HG02610 (cell line): ENCODE measurements around the gene CPHXL2.
A peak's percentile ranks its signal among the peaks of the same experiment; 100 is the strongest.

ENCODE experiments used
- ATAC-seq: cut with Tn5 transposase; IDR thresholded peaks from one replicate; pipeline ENCODE4 v1.9.1; 2021; ENCODE audit warnings: mild to moderate bottlenecking, moderate library complexity; ENCODE audit not compliant: unreplicated experiment

CPHXL2 gene

DNA sequence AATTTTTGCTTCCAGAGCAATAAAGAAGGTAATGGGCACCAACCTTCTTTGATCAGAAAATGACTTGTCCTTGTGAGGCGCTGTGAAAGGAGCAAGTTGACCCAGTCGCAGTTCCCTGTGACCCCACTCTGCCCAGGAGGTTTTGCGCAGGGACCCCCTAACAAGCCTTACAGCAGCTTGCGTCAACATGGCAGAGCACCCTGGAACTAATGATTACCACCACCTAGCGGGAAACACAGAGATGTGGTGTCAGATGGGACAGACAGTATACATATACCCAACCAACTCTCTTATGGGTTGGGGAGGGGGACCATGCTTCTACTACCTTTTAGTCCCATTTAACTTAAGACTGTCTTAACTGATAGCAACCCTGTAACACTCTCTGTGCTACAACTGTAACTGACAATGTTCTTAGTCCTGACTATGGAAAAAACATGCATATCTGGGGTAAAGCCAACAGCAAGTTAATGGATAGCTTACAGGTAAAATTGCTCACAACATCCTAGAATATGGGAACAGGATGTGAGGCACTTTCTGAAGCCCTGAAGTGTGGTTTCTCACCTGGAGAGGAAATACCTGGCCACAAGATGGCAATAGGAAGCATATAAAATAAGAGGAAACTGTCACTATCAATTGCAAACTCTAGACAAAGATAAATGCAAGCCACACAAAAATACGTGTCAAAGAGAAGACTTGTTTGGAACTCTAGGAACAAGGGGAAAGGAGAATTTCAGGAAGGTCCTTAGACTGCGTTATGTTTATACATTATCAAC is 32.4 kb downstream of the CPHXL2 start:
- ATAC-seq = no peak

DNA sequence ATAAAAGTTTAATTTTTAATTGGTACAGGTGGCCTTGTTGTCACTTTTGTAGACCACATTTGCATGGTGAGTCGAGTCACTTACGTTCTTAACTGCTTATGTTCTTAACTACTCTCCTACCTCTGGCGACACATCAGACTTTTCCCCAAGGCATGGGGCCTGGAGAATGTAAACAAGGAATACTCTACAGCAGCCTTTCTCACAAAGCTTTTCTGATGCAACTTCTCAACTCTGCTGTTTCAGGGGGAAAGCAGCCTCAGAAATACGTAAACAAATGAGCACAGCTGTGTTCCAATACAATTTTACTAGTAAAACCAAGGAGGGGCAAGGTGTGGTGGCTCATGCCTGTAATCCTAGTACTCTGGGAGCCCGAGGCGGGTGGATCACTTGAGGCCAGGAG is 36.2 kb downstream of the CPHXL2 start:
- no peak for ATAC-seq

DNA sequence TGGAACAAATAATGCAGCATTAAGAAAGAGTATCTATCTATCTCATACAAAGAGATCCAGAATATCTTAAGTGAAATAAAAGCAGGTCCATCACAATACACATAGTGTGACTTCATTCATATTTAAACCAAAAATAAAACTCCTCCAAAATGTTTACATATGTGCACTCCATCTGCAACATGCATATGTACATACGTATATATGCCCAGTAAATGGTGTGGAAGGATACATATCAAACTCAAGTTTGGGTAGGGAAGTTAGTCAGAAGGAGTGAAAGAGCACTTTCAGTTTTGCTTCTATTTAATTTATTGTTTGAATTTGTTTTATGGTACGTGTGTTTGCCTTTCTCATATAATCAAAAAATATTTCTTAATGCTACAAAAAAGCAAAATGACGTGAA is 41.8 kb downstream of the CPHXL2 start:
- ATAC-seq = no peak

DNA sequence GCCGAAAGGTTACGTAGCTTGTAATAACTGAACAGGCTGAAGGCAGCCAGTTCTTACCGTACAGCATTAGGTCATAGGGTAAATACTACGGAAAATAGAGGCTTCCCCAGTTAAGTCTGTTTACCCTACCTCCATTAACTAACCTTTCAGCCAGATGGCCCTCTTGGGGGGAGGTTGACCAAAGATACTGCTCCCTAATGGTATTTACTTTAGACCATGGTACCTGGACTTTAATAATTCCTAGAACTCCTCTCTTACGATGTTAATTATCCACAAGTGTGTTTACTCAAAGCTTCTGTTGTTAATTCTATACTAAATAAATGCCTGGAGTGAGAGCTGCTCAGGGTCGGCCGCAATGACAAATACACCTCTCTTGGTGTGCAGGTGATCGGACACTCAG is 44.0 kb downstream of the CPHXL2 start:
- ATAC-seq = no peak

DNA sequence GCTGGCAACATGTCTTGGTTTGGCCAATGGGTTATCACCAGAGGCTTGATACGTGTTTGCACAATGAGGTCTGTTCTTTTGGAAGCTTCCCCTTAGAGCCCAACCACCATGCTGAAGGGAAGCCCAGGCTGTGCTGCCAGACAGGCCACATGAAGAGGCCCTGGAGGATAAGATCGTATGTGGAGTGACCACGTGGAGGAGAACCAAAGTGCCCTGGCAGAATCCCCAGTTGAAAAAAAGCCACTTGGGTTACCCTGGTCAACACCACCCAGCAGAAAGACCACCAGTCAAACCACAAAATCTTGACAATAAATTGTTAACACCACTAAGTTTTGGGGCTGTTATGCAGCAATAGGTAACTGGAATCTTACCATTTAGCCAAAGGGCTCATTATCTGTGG is 46.8 kb downstream of the CPHXL2 start:
- no peak for ATAC-seq

DNA sequence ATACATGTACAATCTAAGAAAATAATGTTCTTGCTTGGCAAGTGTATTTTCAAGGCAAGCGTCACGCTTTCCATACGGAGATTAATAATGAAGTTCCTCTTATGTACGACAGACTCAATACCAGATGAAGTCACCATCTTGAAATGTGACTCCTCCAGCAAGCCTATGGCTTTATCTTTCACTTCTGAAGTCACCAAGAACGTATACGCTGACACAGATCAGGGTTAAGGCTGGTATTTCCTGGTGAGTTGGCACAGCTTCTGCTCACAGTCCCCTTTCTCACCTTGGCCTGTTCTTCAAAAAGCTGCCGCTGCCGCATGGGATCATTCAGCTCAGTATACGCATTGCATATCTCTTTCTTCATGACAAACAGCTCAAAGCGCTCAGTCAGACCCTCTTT is 47.7 kb downstream of the CPHXL2 start:
- no peak for ATAC-seq

DNA sequence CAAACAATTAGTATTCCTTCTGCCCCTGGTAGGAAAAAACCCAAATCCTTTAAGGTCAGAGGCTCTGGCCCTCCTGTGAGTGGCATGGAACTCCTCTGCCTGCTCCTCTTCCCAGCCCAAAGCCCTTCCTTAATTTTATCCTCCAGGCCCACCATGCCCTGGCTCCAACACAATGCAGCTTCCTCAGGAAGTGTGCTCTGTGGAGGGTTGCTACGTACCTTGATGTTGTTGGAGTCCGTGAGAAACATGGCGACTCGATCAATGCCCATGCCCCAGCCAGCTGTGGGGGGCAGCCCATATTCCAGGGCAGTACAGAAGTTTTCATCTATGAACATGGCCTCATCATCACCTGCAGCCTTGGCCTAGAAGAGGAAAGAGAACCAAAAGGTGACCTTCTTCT is 48.5 kb downstream of the CPHXL2 start:
- no peak for ATAC-seq

DNA sequence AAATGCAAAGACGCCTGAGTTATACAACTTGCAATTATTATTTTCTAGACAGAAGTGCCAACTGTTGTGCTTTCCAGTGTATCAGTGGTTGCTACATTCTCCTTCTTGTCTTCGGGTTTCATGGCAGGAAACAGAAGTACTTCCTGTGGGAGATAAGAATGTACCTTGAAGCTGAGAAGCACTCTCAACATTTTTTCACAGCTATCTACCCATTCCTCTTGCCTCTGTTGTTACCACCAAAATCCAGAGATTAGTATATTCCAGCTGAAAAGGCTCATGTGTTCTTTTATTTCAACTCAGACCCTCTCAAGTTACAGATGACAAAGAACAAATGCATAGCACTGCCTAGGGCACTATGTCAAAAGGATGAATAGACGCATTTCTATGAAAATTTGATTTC is 49.0 kb downstream of the CPHXL2 start:
- no peak for ATAC-seq

DNA sequence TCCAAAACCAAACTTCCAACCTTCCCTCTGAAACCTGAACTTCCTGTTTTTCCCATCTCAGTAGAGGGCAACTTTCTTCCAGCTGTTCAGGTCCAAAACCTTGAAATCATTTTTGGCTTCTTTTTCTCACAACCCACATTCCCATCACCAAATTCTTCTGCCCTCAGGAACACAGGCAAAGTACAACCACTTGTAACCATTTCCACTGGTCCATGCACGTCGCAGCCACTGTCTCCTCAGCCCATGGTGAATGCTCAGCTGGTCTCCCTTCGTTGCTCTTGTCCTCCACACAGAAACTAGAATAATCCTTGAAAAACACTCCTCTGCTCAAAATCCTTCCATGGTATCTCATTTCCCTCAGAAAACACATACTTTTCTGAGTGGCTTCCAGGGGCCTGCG is 50.0 kb downstream of the CPHXL2 start:
- ATAC-seq = no peak

DNA sequence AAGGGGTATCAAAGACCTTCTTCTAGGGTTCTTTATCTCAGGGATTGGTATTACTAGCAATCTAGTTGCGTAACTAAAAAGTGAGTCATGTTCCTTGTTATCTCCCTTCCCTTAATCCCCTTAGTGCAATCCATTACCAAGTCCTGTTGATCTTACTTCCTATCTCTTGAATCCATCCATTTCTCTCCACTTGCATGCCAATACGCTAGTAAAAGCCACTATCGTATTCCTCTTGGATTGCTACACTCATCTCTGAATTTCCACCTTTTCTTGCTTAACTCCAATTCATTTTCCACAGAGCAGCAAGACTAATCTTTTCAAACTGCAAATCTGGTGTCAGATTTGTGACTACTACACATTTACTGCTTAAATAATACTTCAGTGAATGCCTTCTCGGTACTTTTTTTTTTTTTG is 51.9 kb downstream of the CPHXL2 start:
- no peak for ATAC-seq

DNA sequence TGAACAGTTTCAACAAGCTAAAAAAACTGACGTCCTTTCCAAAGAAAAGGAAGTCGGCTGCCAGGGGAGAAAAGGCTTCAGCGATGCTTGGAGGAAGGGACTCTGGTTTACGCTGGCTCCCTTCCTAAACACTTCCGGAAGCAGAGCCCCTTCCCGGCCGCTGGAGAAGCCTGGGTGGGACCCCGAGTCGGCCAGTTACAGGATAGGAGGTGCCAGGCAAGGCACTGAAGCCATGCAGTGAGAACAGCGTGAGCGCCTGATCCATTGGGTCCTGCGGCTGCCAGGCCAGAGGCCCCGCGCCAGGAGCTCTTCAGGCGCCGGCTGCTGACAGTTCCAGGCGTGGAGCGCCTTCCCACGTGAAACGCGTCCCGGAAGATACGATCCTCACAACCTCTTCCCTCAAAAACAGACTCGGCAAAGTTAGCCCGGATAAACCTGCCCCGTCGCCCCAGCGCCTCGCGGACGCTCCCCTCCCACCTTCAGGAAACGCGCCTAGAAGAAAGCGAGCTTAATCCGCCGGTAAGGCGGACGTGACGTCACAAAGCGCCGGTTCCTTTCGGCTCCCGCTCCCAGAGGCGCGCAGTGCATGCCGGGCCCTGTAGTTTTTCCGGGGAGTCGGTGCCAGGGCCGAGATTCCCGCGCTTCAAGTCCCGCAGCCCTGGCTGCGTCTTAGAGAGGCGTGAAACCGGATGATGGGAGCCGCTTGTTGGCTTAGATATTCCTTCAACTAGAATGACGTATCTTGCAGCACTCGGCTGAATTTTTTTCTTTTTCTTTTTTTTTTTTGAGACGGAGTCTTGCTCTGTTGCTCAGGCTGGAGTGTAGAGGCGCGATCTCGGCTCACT is 53.8 kb downstream of the CPHXL2 start, which contains the start of gene ADAT1:
ADAT1 (minus strand) TSS at position 521 of the 845 bp plus-strand sequence. CDS start 2,482 bp downstream, outside the sequence.
- ATAC-seq = peak; percentile 97

DNA sequence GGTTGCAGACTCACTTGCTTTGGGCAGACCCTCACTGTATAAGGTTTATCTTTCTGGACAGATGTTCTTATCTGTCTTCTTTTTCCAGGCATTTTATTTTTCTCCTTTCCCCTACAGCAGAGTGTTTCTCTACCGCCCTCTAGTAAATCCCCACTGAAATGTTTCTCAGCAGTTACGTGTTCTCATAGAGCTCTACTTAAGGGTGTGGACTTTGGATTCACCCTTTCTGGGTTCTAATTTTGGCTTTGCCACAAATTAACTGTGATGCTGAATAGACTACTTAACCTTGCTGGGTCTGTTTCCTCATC is 55.7 kb downstream of the CPHXL2 start:
- ATAC-seq = no peak

DNA sequence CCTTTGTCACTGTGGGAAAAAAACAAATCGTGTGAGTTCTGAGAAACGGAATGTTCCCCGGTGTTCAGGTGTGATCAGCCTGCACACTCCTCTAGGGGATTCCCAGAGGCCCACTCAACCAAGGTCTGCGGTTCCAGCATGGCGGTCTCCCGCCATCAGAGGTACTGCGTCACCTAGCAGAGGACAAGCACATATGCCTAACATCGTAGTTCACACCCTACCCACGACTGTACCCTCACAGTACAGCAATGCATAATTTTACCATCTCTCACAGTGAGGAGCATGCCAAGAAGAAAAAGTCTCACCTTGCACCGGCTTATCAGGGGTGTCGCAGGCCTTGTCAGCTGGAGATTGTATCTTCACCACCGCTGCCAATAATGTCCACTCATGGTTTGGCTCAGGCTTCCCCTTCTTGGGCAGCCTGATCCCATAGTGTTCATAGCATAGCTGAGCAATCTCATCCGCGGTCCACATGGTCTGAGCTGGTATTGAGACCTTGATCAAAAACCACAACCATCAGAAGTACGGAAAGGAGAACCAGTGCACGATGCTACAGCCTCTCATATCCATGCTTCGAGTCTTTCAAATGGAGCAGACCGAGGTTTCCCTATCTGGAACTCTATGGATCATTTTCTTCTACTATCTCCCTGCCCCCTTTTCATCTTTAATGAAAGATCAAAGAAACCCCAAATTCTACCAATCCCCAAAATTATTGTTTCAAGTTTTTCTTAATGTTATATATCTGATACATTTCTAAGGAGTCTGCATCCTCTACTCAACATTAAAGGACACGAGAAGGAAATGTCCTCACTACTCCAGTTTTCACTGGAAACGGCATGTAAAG is 56.3 kb downstream of the CPHXL2 start:
- no peak for ATAC-seq

DNA sequence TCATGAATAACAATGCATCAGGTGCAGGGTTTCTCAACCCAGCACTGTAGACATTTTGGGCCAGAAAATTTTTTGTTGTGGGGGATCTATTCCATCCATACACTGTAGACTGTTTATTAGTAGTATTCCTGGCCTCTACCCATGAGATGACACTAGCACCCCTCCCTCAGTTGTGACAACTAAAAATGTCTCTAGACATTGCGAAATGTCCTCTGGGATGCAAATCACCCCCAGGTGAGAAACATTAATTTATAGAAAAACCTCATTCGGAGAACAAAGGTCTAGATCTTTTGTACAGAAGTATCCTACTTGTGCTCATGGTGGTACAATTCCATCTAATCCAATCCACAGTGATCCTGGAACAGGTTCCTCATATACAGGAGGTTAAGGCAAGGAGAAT is 58.0 kb downstream of the CPHXL2 start:
- ATAC-seq = no peak

DNA sequence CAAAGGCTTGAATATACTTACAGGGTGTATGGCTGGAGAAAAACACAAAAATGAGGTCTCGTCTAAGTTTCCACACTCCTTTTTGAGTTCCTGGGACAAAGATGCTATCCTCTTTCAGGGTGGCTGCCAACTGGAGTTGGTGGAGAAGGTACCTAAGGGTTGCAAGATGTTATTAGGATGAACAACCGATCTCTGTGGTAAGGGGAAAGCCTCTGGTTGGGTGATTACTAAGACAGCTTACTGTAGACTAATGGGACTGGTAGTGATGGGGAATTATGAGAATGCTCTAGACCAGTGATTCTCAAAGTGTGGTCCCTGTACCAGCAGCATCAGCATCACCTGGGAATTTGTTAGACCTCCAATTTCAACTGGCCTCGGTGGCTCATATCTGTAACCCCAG is 59.7 kb downstream of the CPHXL2 start:
- ATAC-seq = no peak

DNA sequence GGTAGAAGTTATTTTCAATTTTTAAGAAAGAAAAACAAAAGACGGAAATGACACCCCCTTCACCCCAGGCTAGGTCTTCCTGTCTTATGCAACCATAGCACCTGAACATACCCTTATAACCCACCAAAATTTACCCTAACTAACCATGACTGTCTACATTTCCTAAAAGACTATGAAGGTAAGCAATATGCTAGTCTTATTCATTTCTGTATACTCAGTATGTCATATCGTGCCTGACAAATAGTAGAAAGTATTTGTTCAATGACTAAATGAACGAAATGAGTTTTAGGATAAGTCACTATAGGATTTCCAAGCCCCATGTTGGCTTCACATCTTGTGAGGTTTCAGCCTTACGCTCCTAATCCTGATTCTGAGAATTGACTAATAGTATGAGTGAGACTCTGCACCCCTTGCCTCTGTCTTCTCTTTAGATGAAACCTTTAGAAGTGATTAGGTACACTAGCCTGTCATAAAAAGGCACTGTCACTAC is 60.2 kb downstream of the CPHXL2 start:
- ATAC-seq = peak; percentile 64

DNA sequence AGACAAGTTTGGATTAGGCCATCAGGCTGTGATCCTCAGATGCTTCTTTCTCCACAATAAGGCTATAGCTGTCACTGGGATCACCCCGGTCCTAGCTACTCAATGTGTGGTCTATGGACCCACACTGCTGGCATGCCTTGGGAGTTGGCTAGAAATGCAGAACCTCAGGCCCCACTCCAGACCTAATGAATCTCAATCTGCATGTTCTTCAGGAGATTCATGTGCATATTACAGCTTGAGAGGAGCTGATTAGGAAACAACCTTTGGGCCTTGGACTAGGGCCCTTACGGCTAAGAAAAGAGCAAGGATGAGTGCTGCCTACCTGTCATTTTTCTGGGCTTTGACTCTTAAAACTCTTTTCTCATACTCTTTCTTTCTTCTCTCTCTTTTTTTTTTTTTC is 61.2 kb downstream of the CPHXL2 start:
- ATAC-seq = no peak

DNA sequence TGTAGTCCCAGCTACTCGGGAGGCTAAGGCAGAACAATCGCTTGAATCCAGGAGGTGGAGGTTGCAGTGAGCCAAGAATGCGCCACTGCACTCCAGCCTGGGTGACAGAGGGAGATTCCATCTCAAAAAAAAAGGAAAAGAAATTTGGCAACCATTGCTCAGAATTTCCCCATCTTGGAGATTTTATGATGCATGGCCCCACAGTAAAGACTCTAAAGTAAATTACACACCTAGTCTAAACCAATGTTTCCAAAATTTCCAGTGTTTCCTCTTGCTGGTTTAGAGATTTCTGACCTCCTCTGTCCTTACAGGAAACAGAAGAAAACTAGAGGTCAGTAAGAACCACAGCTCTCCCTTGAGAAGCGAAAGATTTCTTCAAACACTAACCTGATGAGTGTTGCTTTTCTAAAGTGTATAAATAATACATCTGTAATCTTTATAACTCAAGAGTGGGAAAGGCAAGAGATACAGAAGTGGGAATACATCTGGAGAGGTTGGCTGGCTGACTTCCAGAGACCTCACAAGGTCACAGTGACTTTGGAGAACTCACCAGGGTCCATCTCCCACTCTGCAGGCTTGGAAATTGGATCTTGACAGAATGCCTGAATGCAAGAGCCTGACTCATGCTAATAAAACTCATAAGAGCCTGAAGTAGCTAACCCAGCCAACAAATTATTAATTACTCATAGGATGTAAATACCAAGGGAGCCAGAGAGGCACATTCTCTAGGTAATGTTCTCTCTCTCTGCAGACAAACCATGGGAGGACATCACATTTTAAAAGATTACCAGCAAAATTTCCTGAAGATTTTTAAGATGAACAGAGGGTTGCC is 62.5 kb downstream of the CPHXL2 start:
- no peak for ATAC-seq
